K562 (cell line): Measurements from ENCODE around the gene MT1E. TPM values are rescaled to one million over a fixed set of nuclear protein-coding genes. Genes with fewer than 3 reads are reported as not detected.

Experiments used
- BRD9 ChIP-seq: fragments of 450-650 bp; IDR thresholded peaks from 2 replicates; pipeline ENCODE4 v1.6.1; 2018; ENCODE audit warnings: low read depth; ENCODE audit not compliant: partially characterized antibody
- CBX2 ChIP-seq: fragments of 200-600 bp; sonication (generic); IDR thresholded peaks from one replicate; pipeline ENCODE4 v1.6.1; 2012; ENCODE audit warnings: mild to moderate bottlenecking, low read length, inconsistent platforms; ENCODE audit not compliant: insufficient read depth, poor library complexity, severe bottlenecking
- CTBP1 ChIP-seq: fragments of 450-650 bp; IDR thresholded peaks from 2 replicates; pipeline ENCODE4 v1.6.1; 2016; ENCODE audit warnings: borderline replicate concordance
- EGR1 ChIP-seq: fragments of 450-650 bp; conservative IDR thresholded peaks from 2 replicates; pipeline ENCODE4 v1.6.1; 2017; ENCODE audit warnings: mild to moderate bottlenecking
- MAX ChIP-seq: sonication (generic); formaldehyde crosslinking; IDR thresholded peaks from 2 replicates; pipeline ENCODE4 v1.9.0; 2022; ENCODE audit warnings: mild to moderate bottlenecking, missing genetic modification reagents
- MGA ChIP-seq: fragments of 450-650 bp; IDR thresholded peaks from 2 replicates; pipeline ENCODE4 v1.6.1; 2016; ENCODE audit warnings: mild to moderate bottlenecking, moderate library complexity
- NFE2 ChIP-seq: IDR thresholded peaks from 2 replicates; pipeline ENCODE4 v1.6.1; 2014; ENCODE audit warnings: antibody characterized with exemption, low read depth
- POLR3A ChIP-seq: IDR thresholded peaks from 2 replicates; pipeline ENCODE4 v1.6.1; 2011; ENCODE audit warnings: borderline replicate concordance, mild to moderate bottlenecking, moderate library complexity; ENCODE audit not compliant: insufficient read length, insufficient read depth; ENCODE audit errors: extremely low read depth
- PRPF4 ChIP-seq: fragments of 200-400 bp; formaldehyde crosslinking; IDR thresholded peaks from one replicate; pipeline ENCODE4 v1.6.1; 2017; ENCODE audit warnings: low read length, low read depth, mild to moderate bottlenecking; ENCODE audit not compliant: insufficient read depth, poor library complexity, severe bottlenecking
- PYGO2 ChIP-seq: fragments of 450-650 bp; IDR thresholded peaks from 2 replicates; pipeline ENCODE4 v1.6.1; 2016; ENCODE audit warnings: mild to moderate bottlenecking, missing genetic modification characterization, moderate library complexity, missing compliant biosample characterization
- RBM34 ChIP-seq: fragments of 200-400 bp; formaldehyde crosslinking; IDR thresholded peaks from 2 replicates; pipeline ENCODE4 v1.6.1; 2018; ENCODE audit warnings: low read length, borderline replicate concordance; ENCODE audit not compliant: insufficient read depth
- SETDB1 ChIP-seq: IDR thresholded peaks from one replicate; pipeline ENCODE4 v1.6.1; 2012; ENCODE audit warnings: low read length, control low read depth, inconsistent platforms
- SMAD1 ChIP-seq: fragments of 150-350 bp; IDR thresholded peaks from 2 replicates; pipeline ENCODE4 v1.6.1; 2014; ENCODE audit warnings: low read length, low read depth; ENCODE audit not compliant: partially characterized antibody
- VEZF1 ChIP-seq: fragments of 200-800 bp; sonication (Bioruptor generic); IDR thresholded peaks from 2 replicates; pipeline ENCODE4 v1.6.1; 2017; ENCODE audit warnings: missing genetic modification characterization, missing compliant biosample characterization
- ZBED1 ChIP-seq: IDR thresholded peaks from 2 replicates; pipeline ENCODE4 v1.6.1; 2014
- polyA plus RNA-seq, 8 experiments: library from polyadenylated mRNA; depleted of rRNA in 4 of 8; stranded (reverse) in 5 of 8; unstranded in 3 of 8; fragments of >200 nt; fragmentation: Nextera tagmentation in 2 of 8; fragmentation: Illumina TruSeq in 1 of 8; extraction: Ambion mirVana in 2 of 8; extraction: Trizol in 1 of 8; gene quantifications; 2 replicates each; pipeline versions ENCODE4 v1.2.1 to v1.2.3, GENCODE V29; 2011 to 2014; ENCODE audit warnings: inconsistent platforms in 1 of 8, missing spikeins in 1 of 8
- total RNA-seq, 7 experiments: library from RNA; depleted of rRNA in 6 of 7; stranded (reverse); fragments of >200 nt in 6 of 7; fragmentation: Illumina TruSeq in 2 of 7; extraction: Trizol in 2 of 7; gene quantifications; 2 replicates each; pipeline versions ENCODE4 v1.2.1 to v1.2.3, GENCODE V29; 2011 to 2021; ENCODE audit warnings: low replicate concordance in 1 of 7

MT1E gene
- total and polyA plus RNA-seq, 9 of the 15 experiments (the other 6 are each of a cell fraction or from before 2014, with no cell fraction given) = 0.29 to 0.81 (median 0.46) TPM; not detected in 3

- TF ChIP-seq MGA = peak; percentile 92
- TF ChIP-seq POLR3A = no peak
- no peak for TF ChIP-seq ZBED1
- TF ChIP-seq CTBP1 = peak; percentile 40; the same call in 1 of the 2 replicates
- no peak for TF ChIP-seq CBX2
- TF ChIP-seq PRPF4 = no peak
- no peak for TF ChIP-seq RBM34
- TF ChIP-seq VEZF1 = peak; percentile 48
- no peak for TF ChIP-seq NFE2
- TF ChIP-seq SETDB1 = no peak
- TF ChIP-seq MAX (CRISPR knock-in tag) = peak; percentile 41; the same call in 1 of the 2 replicates
- no peak for TF ChIP-seq SMAD1
- TF ChIP-seq EGR1 = peak; percentile 69
- TF ChIP-seq BRD9 = no peak
- TF ChIP-seq PYGO2 (tag) = no peak
These were observed 17.6 kb downstream of the MT1E start (continued) for GRCh38 chr16:56643080-56643778.
